GM18502 (cell line): ENCODE measurements around the gene FPR3.
"Not testable (repeated sequence)": the region's sequence is repeated elsewhere in the genome, so short reads cannot be mapped to it uniquely, and the experiment has no call there.

Source experiments
- ATAC-seq: cut with Tn5 transposase; IDR thresholded peaks from one replicate; pipeline ENCODE4 v1.9.1; 2021; ENCODE audit warnings: mild to moderate bottlenecking; ENCODE audit not compliant: unreplicated experiment, poor library complexity

Gene FPR3, protein sequence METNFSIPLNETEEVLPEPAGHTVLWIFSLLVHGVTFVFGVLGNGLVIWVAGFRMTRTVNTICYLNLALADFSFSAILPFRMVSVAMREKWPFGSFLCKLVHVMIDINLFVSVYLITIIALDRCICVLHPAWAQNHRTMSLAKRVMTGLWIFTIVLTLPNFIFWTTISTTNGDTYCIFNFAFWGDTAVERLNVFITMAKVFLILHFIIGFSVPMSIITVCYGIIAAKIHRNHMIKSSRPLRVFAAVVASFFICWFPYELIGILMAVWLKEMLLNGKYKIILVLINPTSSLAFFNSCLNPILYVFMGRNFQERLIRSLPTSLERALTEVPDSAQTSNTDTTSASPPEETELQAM

DNA sequence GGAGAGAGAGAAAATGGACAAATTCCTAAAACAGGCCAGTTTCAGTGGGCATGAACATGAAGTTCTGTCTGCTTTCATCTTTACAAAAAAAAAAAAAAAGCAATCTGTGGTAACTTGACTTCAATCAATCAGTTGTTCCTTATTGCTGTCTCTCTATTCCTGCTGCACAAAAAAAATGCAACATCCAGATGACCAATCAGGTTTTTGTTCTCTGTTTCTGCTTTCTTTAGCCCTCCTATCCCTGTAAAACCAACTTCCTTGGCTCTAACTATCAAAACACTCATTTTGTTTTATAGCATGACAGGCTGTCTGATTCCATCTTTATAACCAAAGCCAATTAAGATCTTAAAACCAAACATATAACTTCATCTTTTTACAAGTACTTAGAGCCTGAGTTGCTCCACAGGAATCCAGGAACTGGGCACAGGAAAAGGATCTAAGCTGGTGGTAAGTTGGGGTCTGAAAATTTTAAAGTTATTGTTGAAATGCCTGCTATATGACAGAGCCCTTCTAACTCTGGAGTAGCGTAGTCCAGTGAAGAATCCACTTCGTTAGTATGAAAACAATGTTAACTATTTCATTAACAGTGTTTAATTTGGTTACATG lies at the start of gene FPR3:
TSS of gene FPR3 (plus strand) at position 273 of the 606 bp plus-strand sequence. CDS start 28,592 bp downstream, outside the sequence.
- ATAC-seq = no peak

DNA sequence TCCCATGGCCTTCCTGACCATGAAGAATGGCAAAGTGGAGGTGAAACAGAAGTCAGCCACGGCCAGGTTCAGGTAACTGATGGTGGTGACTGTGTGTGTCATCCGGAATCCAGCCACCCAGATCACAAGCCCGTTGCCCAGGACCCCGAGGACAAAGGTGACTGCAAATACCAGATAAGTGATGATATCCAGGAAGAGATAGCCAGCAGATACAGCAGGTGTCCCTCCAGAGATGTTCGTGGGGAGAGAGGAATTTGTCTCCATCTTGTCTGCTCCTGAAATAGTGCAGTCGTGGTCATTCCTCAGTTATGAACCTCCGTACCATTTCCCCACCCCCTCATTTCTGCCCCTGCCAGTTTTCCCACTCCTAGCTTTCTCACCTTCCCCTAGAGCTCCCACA lies 48.2 kb upstream of the FPR3 start:
- ATAC-seq = no peak

DNA sequence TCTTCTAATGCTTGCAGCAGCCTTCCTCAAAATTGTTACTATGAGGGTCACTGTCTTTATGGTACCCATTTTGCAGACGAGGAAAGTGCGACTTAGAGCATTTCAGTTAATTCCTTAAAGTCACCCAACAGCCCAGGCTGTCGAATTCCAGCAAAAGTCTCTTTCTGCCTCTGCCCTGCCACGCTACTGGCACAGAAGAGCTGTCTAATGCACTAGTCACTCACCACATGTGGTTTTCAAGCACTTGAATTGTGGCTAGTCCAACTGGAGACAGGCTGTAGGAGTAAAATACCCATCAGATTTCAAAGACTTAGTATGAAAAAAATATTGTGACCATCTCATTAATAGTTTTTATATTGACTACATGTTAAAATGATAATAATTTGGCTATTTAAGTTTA lies 45.0 kb upstream of the FPR3 start:
- no peak for ATAC-seq

DNA sequence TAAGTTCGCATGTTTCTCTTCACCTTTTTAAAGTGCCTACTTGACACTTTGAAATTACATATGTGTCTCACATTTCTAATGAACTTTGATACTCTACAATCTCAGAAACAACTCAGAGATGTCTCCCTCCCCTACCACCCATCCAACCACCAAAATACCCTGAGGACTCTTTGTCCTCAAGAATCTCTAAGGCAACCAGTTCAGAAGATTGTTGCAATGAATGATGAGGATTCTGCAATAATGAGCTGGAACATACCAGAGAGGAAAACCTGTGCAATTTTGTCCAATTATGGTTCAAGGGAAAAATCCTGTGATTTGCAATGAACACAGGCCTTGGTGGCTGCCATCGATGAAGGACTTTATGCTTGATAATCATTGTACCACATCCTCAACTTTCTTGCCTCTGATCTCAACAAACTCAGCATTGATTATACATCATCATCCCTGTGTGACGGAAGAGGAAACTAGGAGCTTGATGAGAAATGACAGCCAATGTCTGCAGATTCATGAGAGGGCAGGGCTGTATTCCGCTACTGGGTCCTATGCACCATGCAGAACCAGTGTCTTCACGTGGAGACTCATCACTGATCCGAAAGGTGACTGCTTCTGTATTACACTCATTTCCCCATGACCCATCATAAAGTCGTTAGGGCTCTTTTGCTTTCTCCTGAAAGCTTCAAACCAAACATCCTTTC lies 44.4 kb upstream of the FPR3 start:
- no peak for ATAC-seq

DNA sequence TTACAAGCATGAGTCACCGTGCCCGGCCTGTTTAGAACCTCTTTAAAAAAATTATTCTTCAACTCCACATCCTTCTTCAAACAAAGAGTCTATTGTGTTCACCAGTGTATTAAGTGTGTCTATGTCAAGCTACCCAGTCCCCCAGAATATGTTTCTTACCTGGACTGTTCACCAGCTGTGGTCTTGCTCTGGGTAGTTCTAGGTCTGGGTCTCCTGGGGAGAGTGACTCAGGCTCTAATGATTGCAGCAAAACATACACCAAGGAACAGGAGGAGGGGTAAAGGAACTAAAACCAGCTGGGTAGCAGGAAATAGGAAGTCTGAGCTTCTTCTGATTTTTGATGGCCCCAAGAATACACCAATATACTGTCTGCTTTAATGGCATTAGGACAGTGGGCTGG lies 43.3 kb upstream of the FPR3 start, which contains the start of gene FPR1:
TSS of gene FPR1 (minus strand) at position 224 of the 400 bp plus-strand sequence. CDS start 4,884 bp downstream, outside the sequence.
- ATAC-seq = no peak

DNA sequence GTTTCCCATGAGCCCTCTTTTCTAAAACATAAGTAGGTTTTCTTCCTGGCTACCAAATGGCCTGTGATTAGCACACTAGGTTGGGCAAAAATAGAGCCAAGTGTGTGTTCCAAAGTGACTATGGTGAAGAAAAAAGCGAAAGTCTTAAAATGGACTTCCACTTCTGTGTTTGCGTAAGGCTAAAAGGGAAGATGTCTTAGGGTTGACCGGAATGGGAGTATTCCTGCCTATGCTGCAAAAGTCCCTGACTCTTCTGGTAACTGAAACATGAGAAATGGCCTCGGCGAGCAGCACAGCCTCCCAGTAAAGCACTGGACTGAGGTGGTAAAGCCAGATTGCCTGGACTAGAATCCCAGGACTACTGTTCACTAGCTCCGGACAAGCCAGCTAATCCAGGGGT lies 40.8 kb upstream of the FPR3 start:
- no peak for ATAC-seq

DNA sequence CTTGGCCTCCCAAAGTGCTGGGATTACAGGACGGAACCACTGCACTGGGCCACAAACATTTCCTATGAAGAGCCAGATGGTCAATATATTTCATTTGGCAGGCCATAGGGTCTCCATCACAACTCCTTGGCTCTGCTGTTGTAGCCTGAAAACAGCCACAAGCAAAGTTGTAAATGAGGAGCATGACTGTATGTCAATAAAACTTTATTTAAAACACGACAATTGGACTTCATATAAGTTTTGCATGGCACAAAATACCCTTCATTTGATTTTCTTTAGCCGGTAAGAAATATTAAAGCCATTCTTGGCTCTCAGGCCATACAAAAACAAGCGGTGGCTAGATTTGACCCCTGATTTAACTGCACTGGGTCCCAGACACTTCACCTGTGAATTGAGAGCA lies 40.2 kb upstream of the FPR3 start:
- no peak for ATAC-seq

DNA sequence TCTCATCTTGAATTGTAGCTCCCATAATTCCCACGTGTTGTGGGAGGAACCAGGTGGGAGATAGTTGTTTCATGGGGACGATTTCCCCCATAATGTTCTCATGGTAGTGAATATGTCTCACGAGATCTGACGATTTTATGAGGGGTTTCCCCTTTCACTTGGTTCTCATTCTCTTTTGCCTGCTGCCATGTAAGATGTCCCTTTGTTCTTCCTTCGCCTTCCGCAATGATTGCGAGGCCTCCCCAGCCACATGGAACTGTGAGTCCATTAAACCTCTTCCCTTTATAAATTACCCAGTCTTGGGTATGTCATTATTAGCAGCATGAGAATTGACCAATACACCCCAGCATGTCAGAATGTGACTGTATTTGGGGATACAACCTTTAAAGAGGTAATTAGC lies 39.4 kb upstream of the FPR3 start:
- ATAC-seq = no peak

DNA sequence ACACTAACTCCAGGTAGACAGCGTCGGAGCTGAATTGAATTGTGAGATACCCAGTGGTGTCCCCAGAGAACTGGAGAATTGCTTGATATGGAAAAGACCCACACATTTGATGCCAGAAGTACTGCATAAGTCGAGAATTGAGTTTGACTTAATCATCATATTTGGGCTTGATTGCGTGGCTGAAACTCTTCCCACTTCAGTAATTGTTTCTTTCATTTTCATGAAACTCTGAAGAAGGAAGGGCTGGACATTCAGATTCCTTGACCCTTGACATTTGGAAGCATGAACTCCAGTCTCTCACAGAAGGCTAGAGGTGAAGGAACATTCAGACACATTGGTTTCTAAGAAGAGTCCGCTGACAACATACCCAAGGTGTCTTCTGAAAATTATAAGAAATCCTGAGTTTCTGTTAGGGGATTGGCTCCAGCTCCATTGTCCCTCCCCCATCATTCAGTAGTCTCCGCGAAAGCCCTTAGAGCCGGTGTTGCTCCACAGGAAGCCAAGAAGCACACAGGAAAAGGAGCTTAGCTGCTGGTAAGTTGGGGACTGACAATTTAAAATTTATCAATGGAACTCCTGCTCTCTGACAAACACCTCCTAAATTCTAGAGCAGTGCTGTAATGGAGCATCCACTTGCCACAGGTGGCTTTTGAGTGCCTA lies 34.1 kb upstream of the FPR3 start, which contains the start of gene FPR2:
TSS of gene FPR2 (plus strand) at position 484 of the 660 bp plus-strand sequence. CDS start 7,479 bp downstream, outside the sequence.
- no peak for ATAC-seq

DNA sequence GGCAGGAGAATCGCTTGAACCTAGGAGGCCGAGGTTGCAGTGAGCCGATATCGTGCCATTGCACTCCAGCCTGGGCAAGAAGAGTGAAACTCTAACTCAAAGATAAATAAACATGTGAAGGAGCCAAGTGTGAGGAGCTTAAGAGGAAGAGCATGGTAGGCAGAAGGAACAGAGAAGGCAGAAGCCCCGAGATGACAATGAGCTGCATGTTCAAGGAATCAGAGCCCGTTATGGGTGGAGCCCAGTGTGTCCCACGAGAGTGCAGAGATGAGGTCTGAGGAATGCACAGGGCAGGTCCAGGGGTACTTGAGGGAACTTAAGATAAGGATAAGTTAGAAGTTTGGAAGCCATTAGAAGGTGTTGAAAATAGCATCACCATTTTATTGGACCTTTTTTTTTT lies 33.3 kb upstream of the FPR3 start:
- ATAC-seq = no peak

DNA sequence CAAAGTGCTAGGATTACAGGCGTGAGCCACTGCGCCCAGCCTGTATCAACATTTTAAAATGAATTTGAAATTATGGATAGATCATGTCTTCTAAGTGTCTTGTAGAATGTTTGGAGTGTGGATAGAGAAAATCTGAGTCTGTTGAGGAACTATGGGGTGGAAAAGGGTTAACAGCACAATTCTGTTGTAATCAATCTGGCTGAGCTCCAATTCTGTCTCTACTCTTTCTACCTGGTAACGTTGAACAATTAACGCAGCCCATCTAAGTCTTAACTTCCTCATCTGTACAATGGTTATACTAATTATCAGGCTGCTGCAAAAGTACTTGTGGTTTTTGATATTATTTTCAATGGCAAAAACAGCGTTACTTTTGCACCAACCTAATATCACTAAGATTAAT lies 29.9 kb upstream of the FPR3 start:
- ATAC-seq = no peak

DNA sequence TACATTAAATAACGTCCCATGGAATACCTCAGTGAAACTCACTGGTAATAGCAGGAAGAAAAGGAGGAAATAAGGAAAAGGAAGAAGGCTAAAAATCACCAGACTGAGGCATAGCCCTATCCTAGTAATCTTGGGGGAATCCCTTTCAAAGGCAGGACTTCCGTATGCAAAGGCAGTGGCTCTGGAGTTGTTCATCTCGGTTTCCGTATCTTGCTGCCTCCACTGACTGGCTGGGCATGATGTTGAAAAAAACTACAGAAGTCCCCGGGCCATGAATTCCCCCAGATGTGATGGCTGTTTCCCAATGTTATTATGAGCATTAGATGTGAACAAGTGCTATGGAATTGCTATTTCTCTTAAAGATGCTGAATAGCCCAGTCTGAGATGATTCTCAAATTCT lies 28.5 kb upstream of the FPR3 start:
- ATAC-seq = no peak

DNA sequence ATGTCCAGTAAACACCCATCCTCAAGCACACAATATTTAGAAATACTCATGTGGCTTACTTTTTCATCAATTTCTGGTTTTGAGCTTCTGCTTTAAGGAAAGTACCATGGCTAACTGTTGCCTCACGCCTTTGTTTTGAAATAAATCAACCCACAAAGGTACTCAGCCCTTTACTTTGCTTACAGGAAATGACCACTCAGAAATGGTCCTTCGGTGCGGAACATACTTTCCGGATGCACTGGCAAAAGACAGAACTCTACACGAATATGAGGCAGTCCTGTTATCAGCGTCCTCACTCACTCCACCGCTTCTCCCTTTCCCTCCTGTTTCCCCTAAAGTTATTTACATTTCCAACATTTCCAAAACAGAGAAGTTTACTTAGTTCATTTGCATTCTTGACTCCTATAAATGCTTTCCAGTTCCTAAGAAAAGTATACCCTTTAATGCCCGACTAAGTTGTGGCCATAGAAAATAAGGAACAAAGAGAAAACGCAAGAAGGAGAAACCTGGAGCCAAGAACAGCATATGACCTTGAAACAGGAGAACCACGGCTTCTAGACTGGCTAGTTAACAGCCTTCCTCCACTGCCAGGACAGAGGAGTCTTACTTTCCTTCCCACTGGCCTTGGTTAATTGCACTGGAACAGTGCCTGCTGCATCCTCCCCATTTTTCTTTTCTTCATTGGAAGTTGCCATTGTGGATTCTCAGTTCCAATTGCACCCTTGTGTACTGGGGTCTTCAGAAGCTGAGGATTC lies 23.4 kb upstream of the FPR3 start:
- ATAC-seq = no peak

DNA sequence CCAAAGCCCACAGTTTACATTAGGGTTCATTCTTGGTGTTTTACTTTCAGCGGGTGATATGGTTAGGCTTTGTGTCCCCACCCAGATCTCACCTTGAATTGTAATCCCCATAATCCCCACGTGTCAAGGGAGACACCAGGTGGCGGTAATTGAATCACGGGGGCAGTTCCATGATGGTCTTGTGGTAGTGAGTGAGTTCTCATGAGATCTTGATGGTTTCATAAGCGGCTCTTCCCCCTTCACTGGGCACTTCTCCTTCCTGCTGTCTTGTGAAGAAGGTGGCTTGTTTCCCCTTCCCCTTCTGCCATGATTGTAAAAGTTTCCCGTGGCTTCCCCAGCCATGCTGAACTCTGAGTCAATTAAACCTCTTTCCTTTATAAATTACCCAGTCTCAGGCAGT lies 22.0 kb upstream of the FPR3 start:
- ATAC-seq = no peak

DNA sequence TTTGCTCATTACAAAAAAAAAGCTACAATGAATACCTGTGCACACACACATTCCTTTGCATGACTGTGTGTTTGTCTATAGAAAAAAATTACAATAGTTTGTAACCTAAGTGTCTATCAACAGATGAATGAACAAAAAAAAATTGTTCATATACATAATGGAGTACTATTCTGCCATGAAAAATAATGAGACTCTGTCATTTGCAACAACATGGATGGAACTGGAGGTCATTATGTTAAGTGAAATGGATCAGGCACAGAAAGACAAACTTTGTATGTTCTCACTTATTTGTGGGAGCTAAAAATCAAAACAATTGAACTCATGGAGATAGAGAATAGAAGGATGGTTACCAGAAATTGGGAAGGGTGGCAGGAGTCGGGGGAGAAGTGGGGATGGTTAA lies 18.4 kb upstream of the FPR3 start:
- ATAC-seq = not testable (repeated sequence)

DNA sequence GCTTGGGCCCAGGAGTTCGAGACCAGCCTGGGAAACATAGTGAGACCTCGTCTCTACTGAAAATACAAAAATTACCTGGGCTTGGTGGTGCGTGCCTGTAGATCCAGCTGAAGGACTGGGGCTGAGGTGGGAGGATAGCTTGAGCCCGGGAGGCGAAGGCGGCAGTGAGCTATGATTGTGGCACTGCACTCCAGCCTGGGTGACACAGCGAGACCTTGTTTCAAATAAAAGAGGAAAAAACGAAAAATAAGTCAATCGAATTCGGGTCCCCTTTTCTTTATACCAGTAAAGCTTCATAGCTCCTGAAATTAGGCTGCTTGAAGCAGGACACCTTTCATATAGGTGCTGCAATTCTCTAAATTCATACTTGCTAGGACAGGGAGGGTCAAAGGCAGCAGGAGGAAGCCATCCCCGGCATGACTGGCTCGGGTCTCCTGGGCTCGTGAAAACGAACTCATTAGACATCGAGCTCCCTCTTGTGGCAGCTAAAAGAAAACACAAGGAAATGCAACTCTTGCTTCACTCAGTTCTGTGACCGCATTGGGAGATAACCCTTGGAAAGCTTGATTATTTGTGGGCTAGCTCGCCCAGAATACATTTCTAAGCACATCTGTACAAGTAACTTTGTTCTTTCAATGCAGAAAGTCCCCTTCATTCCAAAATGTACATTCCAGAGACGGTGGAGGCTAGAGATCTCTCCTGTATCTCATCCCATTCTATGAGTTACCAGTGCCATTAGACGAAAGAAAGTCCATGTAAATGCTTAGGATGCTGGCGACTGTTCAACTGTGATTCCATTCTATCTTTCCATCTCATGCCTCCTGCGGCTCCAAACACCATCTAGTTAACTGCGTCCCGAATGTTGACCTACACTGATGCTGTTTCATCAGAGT lies 17.1 kb upstream of the FPR3 start:
- no peak for ATAC-seq

DNA sequence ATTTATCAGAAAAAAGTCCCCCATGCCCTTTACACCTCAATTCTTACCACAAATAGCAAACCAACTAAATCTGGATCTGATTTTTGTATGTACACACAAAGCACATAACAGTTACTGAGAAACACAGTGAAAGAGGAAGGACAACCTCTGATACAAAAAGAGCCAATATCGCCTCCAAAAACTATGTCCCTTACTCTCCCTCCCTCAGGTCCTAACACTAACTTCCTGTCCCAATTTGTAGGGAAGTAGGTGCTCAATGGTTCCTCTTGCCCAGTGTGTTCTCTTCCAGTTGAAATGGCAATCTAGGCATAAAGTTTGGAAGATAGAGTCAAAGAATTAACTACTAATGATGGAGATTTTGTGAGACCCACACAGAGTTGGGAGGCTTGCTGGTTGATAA lies 15.8 kb upstream of the FPR3 start:
- no peak for ATAC-seq

DNA sequence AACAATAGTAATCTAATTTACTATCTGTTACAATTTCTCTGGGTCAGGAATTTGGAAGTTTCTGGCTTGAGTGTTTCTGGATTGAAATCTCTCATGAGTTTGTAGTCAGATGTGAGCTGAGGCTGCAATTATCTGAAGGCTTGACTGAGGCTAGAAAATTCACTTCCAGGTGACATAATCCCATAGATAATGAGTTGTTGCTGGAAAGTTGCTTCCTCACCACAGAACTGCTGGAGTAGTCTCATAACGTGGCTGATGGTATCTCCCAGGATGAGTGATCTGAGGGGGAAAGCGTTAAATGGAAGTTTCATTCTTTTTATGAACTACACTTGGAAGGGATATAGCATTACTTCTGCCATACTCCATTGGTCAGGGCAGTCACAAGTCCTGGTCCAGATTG lies 15.3 kb upstream of the FPR3 start:
- ATAC-seq = no peak

DNA sequence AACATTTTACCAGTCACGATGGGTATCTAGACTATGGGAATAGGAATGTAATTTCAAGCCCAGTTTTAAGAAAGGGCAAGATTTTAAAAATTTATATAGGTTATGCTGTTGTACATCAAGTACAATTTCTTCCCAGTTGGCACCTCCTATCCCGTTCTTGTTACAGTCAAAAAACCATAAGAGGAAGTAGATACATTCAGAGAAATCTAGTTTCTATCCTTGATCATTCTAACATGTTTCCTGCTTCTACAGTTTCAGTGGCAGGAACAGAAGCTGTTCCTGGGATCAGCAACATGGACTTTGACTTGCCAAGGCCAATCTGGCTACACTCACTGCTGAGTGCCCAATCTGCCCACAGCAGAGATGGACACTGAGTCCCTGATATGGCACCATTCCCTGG lies 14.7 kb upstream of the FPR3 start:
- no peak for ATAC-seq
